ENCODE data around the gene NTRK3. TPM values are rescaled to one million over a fixed set of nuclear protein-coding genes. Genes with fewer than 3 reads are reported as not detected.

The NTRK3 gene
- polyA plus RNA-seq, 1 donor (not counting 4 experiments of a cell fraction or from before 2014, with no cell fraction given), result not detected

- Histone ChIP-seq H3K27ac (ENCODE audit: control insufficient read depth, insufficient read depth, low read length) (no peak overlapping the region), H3K36me3 (ENCODE audit: control insufficient read depth in 2 of 2, extremely low read depth in 1 of 2, insufficient read depth in 2 of 2, low read length in 2 of 2) (no peaks in the 10 kb centered on the region), H3K4me2 (ENCODE audit: control insufficient read depth, extremely low read depth, insufficient read depth, low read depth, low read length) (no peak overlapping the region), H2AFZ (ENCODE audit: control insufficient read depth, low read length) (no peak overlapping the region), H3K9me1 (ENCODE audit: control insufficient read depth, extremely low read depth, insufficient read depth, low read length) (no peaks in the 10 kb centered on the region), H3K79me2 (ENCODE audit: control insufficient read depth, insufficient read depth, low read length) (no peaks in the 10 kb centered on the region), H3K9me3 (ENCODE audit: control insufficient read depth, low read depth, low read length) (no peaks in the 10 kb centered on the region), H4K20me1 (ENCODE audit: control insufficient read depth, extremely low read depth, insufficient read depth, low read length) (no peaks in the 10 kb centered on the region), H3K9ac (ENCODE audit: control insufficient read depth, extremely low read depth, insufficient read depth, low read length) (no peak overlapping the region), H3K4me3 (ENCODE audit: control insufficient read depth in 2 of 3, extremely low read depth in 1 of 3, insufficient read depth in 2 of 3, low read depth in 1 of 3, low read length in 3 of 3) (no peak overlapping the region), H3K4me1 (ENCODE audit: control insufficient read depth, extremely low read depth, insufficient read depth, low read length) (no peaks in the 10 kb centered on the region), H3K27me3 (ENCODE audit: control insufficient read depth, extremely low read depth, insufficient read depth, low read length) (no peaks in the 10 kb centered on the region)
- TF ChIP-seq EZH2 (IDR thresholded peaks at IDR 0.05; ENCODE audit: low read length) (no peak), CTCF (optimal IDR thresholded peaks at IDR 0.05 in 1 of 3, IDR thresholded peaks at IDR 0.05 in 1 of 3, conservative IDR thresholded peaks at IDR 0.05 in 1 of 3; ENCODE audit: extremely low read depth in 1 of 3, insufficient read depth in 2 of 3, low read length in 3 of 3) (no peak)
- dilution Hi-C loops (cut with MboI; ENCODE audit: extremely low pct_ligation_motif_present, low sequenced_read_pairs), result no loop called here
- DNase-seq (ENCODE audit: low read depth, low spot score) (no peak), FAIRE-seq (no peak)
These were observed 316.6 kb downstream of the NTRK3 start for GRCh38 chr15:87939848-87940457.

- DNase-seq (ENCODE audit: low read depth, low spot score), result no peak
- Histone ChIP-seq H4K20me1 (ENCODE audit: control insufficient read depth, extremely low read depth, insufficient read depth, low read length) (no peaks in the 10 kb centered on the region), H3K9ac (ENCODE audit: control insufficient read depth, extremely low read depth, insufficient read depth, low read length) (no peak overlapping the region), H3K36me3 (ENCODE audit: control insufficient read depth in 2 of 2, extremely low read depth in 1 of 2, insufficient read depth in 2 of 2, low read length in 2 of 2) (no peaks in the 10 kb centered on the region), H3K27me3 (ENCODE audit: control insufficient read depth, extremely low read depth, insufficient read depth, low read length) (no peaks in the 10 kb centered on the region), H3K4me2 (ENCODE audit: control insufficient read depth, extremely low read depth, insufficient read depth, low read depth, low read length) (no peak overlapping the region), H3K79me2 (ENCODE audit: control insufficient read depth, insufficient read depth, low read length) (no peaks in the 10 kb centered on the region), H3K9me3 (ENCODE audit: control insufficient read depth, low read depth, low read length) (no peaks in the 10 kb centered on the region), H3K4me3 (ENCODE audit: control insufficient read depth in 2 of 3, extremely low read depth in 1 of 3, insufficient read depth in 2 of 3, low read depth in 1 of 3, low read length in 3 of 3) (no peak overlapping the region), H2AFZ (ENCODE audit: control insufficient read depth, low read length) (no peak overlapping the region), H3K4me1 (ENCODE audit: control insufficient read depth, extremely low read depth, insufficient read depth, low read length) (no peaks in the 10 kb centered on the region), H3K9me1 (ENCODE audit: control insufficient read depth, extremely low read depth, insufficient read depth, low read length) (no peaks in the 10 kb centered on the region), H3K27ac (ENCODE audit: control insufficient read depth, insufficient read depth, low read length) (no peak overlapping the region)
- TF ChIP-seq EZH2 (IDR thresholded peaks at IDR 0.05; ENCODE audit: low read length) (no peak), CTCF (optimal IDR thresholded peaks at IDR 0.05 in 1 of 3, IDR thresholded peaks at IDR 0.05 in 1 of 3, conservative IDR thresholded peaks at IDR 0.05 in 1 of 3; ENCODE audit: extremely low read depth in 1 of 3, insufficient read depth in 2 of 3, low read length in 3 of 3) (no peak)
- dilution Hi-C loops (cut with MboI; ENCODE audit: extremely low pct_ligation_motif_present, low sequenced_read_pairs), result no loop called here
- FAIRE-seq, result no peak
These were observed 318.5 kb downstream of the NTRK3 start for GRCh38 chr15:87938031-87938430.
